ENCODE data around the gene CHFR.

DNA sequence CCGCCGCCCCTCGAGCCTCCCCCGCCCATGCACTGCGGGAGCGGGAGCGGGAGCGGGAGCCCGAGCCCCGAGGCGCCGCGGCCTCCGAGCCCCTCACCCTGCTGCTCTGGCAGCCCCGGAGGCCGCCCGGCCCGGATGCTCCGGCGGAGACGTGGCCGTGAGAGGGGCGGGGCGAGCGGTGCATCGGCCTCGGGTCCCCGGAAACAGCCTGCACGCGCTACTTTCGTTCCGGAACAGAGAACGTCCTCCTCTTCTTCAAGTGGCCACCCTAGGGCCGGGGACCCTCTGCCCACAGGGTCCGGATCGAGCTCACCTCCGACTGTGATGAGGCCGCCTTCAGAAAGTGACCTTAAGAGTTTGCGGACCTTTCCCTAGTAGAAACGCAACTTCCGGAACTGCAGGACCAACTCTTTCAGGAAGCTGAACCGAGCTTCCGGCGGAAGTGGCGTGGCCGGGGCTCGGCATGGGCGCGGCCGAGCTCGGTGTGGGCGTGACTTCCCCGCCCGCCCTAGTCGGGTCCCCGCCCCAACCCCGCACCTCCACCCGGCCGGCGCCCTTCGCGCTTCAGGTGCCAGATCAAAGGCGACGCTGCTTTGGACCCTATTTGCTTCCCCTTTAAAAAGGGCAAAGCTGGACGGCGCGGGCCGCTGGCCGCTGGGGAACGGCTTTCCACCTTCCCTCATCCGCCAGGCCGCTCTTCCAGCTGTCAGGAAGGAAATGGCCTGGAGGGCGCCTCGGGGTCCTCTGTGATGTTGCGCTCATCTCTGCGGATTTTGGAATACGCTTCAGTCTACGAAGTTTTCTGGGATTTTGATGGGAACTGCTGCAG is 58.5 kb downstream of the CHFR start, which contains the start of gene GOLGA3:
- TF ChIP-seq, protein P1, sequence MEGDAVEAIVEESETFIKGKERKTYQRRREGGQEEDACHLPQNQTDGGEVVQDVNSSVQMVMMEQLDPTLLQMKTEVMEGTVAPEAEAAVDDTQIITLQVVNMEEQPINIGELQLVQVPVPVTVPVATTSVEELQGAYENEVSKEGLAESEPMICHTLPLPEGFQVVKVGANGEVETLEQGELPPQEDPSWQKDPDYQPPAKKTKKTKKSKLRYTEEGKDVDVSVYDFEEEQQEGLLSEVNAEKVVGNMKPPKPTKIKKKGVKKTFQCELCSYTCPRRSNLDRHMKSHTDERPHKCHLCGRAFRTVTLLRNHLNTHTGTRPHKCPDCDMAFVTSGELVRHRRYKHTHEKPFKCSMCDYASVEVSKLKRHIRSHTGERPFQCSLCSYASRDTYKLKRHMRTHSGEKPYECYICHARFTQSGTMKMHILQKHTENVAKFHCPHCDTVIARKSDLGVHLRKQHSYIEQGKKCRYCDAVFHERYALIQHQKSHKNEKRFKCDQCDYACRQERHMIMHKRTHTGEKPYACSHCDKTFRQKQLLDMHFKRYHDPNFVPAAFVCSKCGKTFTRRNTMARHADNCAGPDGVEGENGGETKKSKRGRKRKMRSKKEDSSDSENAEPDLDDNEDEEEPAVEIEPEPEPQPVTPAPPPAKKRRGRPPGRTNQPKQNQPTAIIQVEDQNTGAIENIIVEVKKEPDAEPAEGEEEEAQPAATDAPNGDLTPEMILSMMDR (IDR thresholded peaks at IDR 0.05): no peak
- no peak for TF ChIP-seq POLR2A (IDR thresholded peaks at IDR 0.05)

Data from testis (tissue), 2 donors.